DND-41 (cell line): ENCODE measurements around the gene CTSO.

ENCODE experiments used
- EZH2 ChIP-seq: IDR thresholded peaks from 3 replicates; pipeline ENCODE4 v1.6.1; 2012; ENCODE audit warnings: borderline replicate concordance, low read depth, mild to moderate bottlenecking, moderate library complexity, low read length, inconsistent platforms; ENCODE audit not compliant: severe bottlenecking
- TF ChIP-seq, protein P1 (sequence below): IDR thresholded peaks from 2 replicates; pipeline ENCODE4 v1.5.1; 2012; ENCODE audit warnings: borderline replicate concordance, low read length, moderate library complexity, mild to moderate bottlenecking; ENCODE audit not compliant: poor library complexity, severe bottlenecking; ENCODE audit errors: extremely low read depth

DNA sequence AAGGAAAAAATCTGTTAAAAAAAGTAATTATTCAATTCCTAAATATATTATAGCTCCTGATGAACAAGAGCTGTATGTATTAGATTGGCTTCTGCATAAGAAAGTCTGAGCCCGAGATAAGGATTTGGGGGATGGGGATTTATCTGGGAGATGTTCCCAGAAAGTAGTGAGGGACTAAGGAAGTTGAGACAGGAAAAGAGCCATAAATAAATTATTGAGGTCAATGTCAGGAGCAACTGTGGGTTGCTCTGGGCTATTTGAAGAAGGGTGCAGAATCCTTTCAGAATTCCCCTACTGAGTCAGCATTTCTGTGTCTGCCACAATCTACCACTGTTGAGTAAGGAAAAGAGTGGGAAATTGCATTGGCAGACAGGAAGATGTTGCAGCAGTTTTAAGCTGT lies 53.3 kb downstream of the CTSO start:
- TF ChIP-seq, protein P1, sequence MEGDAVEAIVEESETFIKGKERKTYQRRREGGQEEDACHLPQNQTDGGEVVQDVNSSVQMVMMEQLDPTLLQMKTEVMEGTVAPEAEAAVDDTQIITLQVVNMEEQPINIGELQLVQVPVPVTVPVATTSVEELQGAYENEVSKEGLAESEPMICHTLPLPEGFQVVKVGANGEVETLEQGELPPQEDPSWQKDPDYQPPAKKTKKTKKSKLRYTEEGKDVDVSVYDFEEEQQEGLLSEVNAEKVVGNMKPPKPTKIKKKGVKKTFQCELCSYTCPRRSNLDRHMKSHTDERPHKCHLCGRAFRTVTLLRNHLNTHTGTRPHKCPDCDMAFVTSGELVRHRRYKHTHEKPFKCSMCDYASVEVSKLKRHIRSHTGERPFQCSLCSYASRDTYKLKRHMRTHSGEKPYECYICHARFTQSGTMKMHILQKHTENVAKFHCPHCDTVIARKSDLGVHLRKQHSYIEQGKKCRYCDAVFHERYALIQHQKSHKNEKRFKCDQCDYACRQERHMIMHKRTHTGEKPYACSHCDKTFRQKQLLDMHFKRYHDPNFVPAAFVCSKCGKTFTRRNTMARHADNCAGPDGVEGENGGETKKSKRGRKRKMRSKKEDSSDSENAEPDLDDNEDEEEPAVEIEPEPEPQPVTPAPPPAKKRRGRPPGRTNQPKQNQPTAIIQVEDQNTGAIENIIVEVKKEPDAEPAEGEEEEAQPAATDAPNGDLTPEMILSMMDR = no peak
- no peak for TF ChIP-seq EZH2
